H1 (cell line): ENCODE results near the gene GAS7. TPM values are rescaled to one million over a fixed set of nuclear protein-coding genes. Genes with fewer than 3 reads are reported as not detected.

ENCODE experiments used
- EZH2 ChIP-seq: fragments of 200-600 bp; sonication (generic); IDR thresholded peaks from 2 replicates; pipeline ENCODE4 v1.7.1; 2012; ENCODE audit warnings: low read depth, mild to moderate bottlenecking, moderate library complexity, low read length, inconsistent platforms; ENCODE audit not compliant: severe bottlenecking
- PHF8 ChIP-seq: fragments of 200-600 bp; sonication (generic); conservative IDR thresholded peaks from 2 replicates; pipeline ENCODE4 v1.7.1; 2012; ENCODE audit warnings: low read depth, mild to moderate bottlenecking, inconsistent platforms, low read length, moderate library complexity
- SUZ12 ChIP-seq: fragments of 200-600 bp; sonication (generic); IDR thresholded peaks from 2 replicates; pipeline ENCODE4 v1.6.1; 2012; ENCODE audit warnings: mild to moderate bottlenecking, inconsistent platforms, low read length, moderate library complexity, mixed read lengths
- polyA plus RNA-seq, 7 experiments: library from polyadenylated mRNA; depleted of rRNA in 3 of 7; stranded (reverse) in 5 of 7; unstranded in 2 of 7; fragments of >200 nt in 5 of 7; fragments of 200-250 nt in 2 of 7; gene quantifications; 1 replicate in 5 of 7; 2 replicates in 1 of 7; 4 replicates in 1 of 7; pipeline versions ENCODE4 v1.2.1 to v1.2.3, GENCODE V29; 2011 to 2013; ENCODE audit warnings: missing spikeins in 2 of 7, mixed read lengths in 2 of 7
- total RNA-seq: library from RNA; stranded (reverse); fragmentation: NEBNext Ultra II Directional; extraction: Animal tissue kit (Norgen Biotek cat#: 25700); gene quantifications from 2 replicates; pipeline ENCODE4 v1.2.1, GENCODE V29; 2021
- TF ChIP-seq, protein P1 (sequence below): IDR thresholded peaks from 2 replicates; pipeline ENCODE4 v1.6.1; 2012; ENCODE audit warnings: low read length, inconsistent platforms

Gene GAS7
- total and polyA plus RNA-seq, 2 of the 8 experiments (the other 6 are each of a cell fraction or from before 2014, with no cell fraction given), result 5.0 to 14.5 TPM

- TF ChIP-seq SUZ12 (no peak), PHF8 (no peak), EZH2 (no peak)
- TF ChIP-seq, protein P1, sequence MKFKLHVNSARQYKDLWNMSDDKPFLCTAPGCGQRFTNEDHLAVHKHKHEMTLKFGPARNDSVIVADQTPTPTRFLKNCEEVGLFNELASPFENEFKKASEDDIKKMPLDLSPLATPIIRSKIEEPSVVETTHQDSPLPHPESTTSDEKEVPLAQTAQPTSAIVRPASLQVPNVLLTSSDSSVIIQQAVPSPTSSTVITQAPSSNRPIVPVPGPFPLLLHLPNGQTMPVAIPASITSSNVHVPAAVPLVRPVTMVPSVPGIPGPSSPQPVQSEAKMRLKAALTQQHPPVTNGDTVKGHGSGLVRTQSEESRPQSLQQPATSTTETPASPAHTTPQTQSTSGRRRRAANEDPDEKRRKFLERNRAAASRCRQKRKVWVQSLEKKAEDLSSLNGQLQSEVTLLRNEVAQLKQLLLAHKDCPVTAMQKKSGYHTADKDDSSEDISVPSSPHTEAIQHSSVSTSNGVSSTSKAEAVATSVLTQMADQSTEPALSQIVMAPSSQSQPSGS, result no peak
Observed at GRCh38 chr17:10109146-10109545, 89.3 kb downstream of the GAS7 start (continued).
